ENCODE measurements around the gene MAN2A2. TPM values are rescaled to one million over a fixed set of nuclear protein-coding genes. Genes with fewer than 3 reads are reported as not detected.
A peak's percentile ranks its signal among the peaks of the same experiment; 100 is the strongest.
"Not testable (repeated sequence)": the region's sequence is repeated elsewhere in the genome, so short reads cannot be mapped to it uniquely, and the experiment has no call there.

MAN2A2 gene
- total RNA-seq, 4 donors from 2014 or later: 46.8 to 109 (median 86.4) TPM

DNA sequence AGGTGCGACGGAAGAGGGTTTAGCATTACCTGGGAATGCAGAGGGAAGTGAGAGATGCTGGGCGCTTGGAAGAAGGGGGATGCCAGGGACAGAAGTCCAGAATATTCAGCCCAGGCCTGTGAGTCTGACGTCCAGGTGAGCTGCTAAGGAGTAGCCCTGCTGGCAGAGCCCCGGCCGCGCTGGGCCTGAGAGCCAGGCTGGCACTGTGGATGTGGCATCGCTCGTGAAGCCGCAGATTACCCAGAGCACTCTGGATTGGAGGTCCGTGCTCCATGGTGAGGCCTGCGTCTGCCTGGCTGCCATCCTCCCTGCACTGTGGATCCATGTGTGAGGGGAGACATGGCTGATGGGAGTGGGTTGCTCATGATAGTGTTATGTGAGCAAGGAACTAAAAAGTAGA, 14.5 kb downstream of the MAN2A2 start:
- TF ChIP-seq POLR2AphosphoS5 (IDR thresholded peaks at IDR 0.05) (no peak), EP300 (IDR thresholded peaks at IDR 0.05; ENCODE audit: low read depth) (no peak), POLR2A (IDR thresholded peaks at IDR 0.05) (no peak)
- TF ChIP-seq, protein P1, sequence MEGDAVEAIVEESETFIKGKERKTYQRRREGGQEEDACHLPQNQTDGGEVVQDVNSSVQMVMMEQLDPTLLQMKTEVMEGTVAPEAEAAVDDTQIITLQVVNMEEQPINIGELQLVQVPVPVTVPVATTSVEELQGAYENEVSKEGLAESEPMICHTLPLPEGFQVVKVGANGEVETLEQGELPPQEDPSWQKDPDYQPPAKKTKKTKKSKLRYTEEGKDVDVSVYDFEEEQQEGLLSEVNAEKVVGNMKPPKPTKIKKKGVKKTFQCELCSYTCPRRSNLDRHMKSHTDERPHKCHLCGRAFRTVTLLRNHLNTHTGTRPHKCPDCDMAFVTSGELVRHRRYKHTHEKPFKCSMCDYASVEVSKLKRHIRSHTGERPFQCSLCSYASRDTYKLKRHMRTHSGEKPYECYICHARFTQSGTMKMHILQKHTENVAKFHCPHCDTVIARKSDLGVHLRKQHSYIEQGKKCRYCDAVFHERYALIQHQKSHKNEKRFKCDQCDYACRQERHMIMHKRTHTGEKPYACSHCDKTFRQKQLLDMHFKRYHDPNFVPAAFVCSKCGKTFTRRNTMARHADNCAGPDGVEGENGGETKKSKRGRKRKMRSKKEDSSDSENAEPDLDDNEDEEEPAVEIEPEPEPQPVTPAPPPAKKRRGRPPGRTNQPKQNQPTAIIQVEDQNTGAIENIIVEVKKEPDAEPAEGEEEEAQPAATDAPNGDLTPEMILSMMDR (IDR thresholded peaks at IDR 0.05): no peak
- Histone ChIP-seq H3K27ac (no peak overlapping the region), H3K4me3 (no peak overlapping the region), H3K36me3 (peaks cover 0 to 71% (median 23%) of the 10 kb centered on the region in 4 donors), H3K4me1 (no peaks in the 10 kb centered on the region), H3K9me3 (no peaks in the 10 kb centered on the region), H3K27me3 (no peaks in the 10 kb centered on the region)
- WGBS, 2 donors (ENCODE audit: low coverage in 1 of 2): 96% methylated on average over 12 of the region's 12 CpGs; no CpG with 5 or more reads in 1 of the 2 donors
- intact Hi-C loops (cut with DNase I; ENCODE audit: low total_unique reads) (no loop called here), in situ Hi-C loops (cut with MboI; ENCODE audit: low pct_ligation_motif_present in 1 of 4, low pct_unique_long_range_greater_than_20kb in 1 of 4, low sequenced_read_pairs in 3 of 4) (no loop called here)
- DNase-seq: no peak

GRCh38 chr15:90918034-90918788, 15.1 kb downstream of the MAN2A2 start:
- H3K27ac ChIP-seq: no peak overlapping the region
- no peak for DNase-seq
- in situ Hi-C loops (cut with MboI; ENCODE audit: low pct_ligation_motif_present in 1 of 4, low pct_unique_long_range_greater_than_20kb in 1 of 4, low sequenced_read_pairs in 3 of 4): no loop called here
- H3K36me3 ChIP-seq: peaks cover 0 to 64% (median 19%) of the 10 kb centered on the region in 4 donors
- intact Hi-C loops (cut with DNase I; ENCODE audit: low total_unique reads): no loop called here
- H3K9me3 ChIP-seq: no peaks in the 10 kb centered on the region
- H3K27me3 ChIP-seq: no peaks in the 10 kb centered on the region
- TF ChIP-seq POLR2AphosphoS5 (IDR thresholded peaks at IDR 0.05) (no peak), EP300 (IDR thresholded peaks at IDR 0.05; ENCODE audit: low read depth) (no peak), POLR2A (IDR thresholded peaks at IDR 0.05) (no peak)
- TF ChIP-seq, protein P1 (IDR thresholded peaks at IDR 0.05): no peak
- H3K4me1 ChIP-seq: no peaks in the 10 kb centered on the region
- 96 to 100% methylated on average over 4 to 22 of the region's 23 CpGs for WGBS, 2 donors (ENCODE audit: low coverage in 1 of 2)
- H3K4me3 ChIP-seq: no peak overlapping the region

- 91% methylated on average over 6 of the region's 6 CpGs; no CpG with 5 or more reads in 1 of the 2 donors for WGBS, 2 donors (ENCODE audit: low coverage in 1 of 2)
Observed at GRCh38 chr15:90918835-90919234, 15.7 kb downstream of the MAN2A2 start.

DNA sequence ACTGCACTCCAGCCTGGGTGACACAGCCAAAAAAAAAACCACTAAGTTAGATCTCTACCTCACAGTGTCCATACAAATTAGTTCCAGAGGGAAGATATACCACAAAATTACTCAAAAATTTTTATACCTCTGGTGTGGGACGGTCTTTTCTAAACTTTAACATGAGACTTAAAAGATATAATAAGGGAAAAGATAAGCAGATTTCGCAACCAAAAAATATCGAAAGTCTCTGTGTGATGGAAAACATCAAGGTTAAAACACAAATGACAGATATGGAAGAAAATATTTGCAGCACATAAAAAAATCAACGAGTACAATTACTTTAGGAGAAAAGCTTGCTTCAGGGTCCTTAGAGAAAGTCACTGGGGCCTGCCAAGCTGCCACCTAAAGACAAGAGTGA, 18.8 kb downstream of the MAN2A2 start:
- no peaks in the 10 kb centered on the region for H3K27me3 ChIP-seq
- H3K27ac ChIP-seq: no peak overlapping the region
- DNase-seq: no peak
- peaks cover 0 to 37% (median 13%) of the 10 kb centered on the region in 4 donors for H3K36me3 ChIP-seq
- TF ChIP-seq POLR2A (IDR thresholded peaks at IDR 0.05) (no peak), POLR2AphosphoS5 (IDR thresholded peaks at IDR 0.05) (no peak), EP300 (IDR thresholded peaks at IDR 0.05; ENCODE audit: low read depth) (no peak)
- TF ChIP-seq, protein P1 (IDR thresholded peaks at IDR 0.05): no peak
- no peaks in the 10 kb centered on the region for H3K4me1 ChIP-seq
- intact Hi-C loops (cut with DNase I; ENCODE audit: low total_unique reads): no loop called here
- 81 to 87% methylated on average over 4 of the region's 4 CpGs for WGBS, 2 donors (ENCODE audit: low coverage in 1 of 2)
- no peaks in the 10 kb centered on the region for H3K9me3 ChIP-seq
- in situ Hi-C loops (cut with MboI; ENCODE audit: low pct_ligation_motif_present in 1 of 4, low pct_unique_long_range_greater_than_20kb in 1 of 4, low sequenced_read_pairs in 3 of 4): no loop called here
- H3K4me3 ChIP-seq: no peak overlapping the region

More at GRCh38 chr15:90918835-90919234, 15.7 kb downstream of the MAN2A2 start:
- intact Hi-C loops (cut with DNase I; ENCODE audit: low total_unique reads) (no loop called here), in situ Hi-C loops (cut with MboI; ENCODE audit: low pct_ligation_motif_present in 1 of 4, low pct_unique_long_range_greater_than_20kb in 1 of 4, low sequenced_read_pairs in 3 of 4) (no loop called here)
- no peaks in the 10 kb centered on the region for H3K27me3 ChIP-seq
- TF ChIP-seq, protein P1 (IDR thresholded peaks at IDR 0.05): no peak
- TF ChIP-seq POLR2AphosphoS5 (IDR thresholded peaks at IDR 0.05): no peak
- no peak for TF ChIP-seq POLR2A (IDR thresholded peaks at IDR 0.05)
- no peak for TF ChIP-seq EP300 (IDR thresholded peaks at IDR 0.05; ENCODE audit: low read depth)
- H3K27ac ChIP-seq: no peak overlapping the region
- no peak for DNase-seq
- H3K4me3 ChIP-seq: no peak overlapping the region
- H3K4me1 ChIP-seq: no peaks in the 10 kb centered on the region
- peaks cover 0 to 58% (median 16%) of the 10 kb centered on the region in 4 donors for H3K36me3 ChIP-seq
- no peaks in the 10 kb centered on the region for H3K9me3 ChIP-seq

DNA sequence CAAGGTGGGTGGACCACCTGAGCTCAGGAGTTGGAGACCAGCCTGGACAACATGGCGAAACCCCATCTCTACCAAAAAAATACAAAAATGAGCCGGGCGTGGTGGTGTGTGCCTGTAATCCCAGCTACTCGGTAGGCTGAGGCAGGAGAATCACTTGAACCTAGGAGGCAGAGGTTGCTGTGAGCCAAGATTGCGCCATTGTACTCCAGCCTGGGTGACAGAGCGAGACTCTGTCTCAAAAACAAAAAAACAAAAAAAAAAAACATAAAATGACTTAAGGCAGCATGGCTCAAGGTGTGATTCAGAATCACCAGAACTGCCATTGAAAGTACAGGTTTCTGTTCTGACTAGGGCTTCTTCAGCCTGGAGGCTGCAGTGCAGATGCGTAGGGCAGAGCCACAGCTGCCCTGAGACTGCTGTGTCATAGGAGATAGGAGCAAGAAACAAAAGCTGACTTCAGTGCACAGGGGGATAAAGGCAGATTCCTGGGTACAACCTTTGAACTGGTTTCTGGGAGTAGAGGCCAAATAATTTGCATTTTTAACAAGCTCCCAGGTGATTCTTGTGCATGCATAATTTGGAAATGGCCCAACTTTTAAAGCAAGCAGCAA, 19.7 kb downstream of the MAN2A2 start:
- peaks cover 0 to 33% (median 12%) of the 10 kb centered on the region in 4 donors for H3K36me3 ChIP-seq

More for the DNA sequence above, 19.7 kb downstream of the MAN2A2 start:
- in situ Hi-C loops (cut with MboI; ENCODE audit: low pct_ligation_motif_present in 1 of 4, low pct_unique_long_range_greater_than_20kb in 1 of 4, low sequenced_read_pairs in 3 of 4); H3K4me1 ChIP-seq; H3K27ac ChIP-seq; intact Hi-C loops (cut with DNase I; ENCODE audit: low total_unique reads); H3K27me3 ChIP-seq; H3K4me3 ChIP-seq; H3K9me3 ChIP-seq: not testable (repeated sequence)
- 89 to 100% methylated on average over 3 to 7 of the region's 7 CpGs for WGBS, 2 donors (ENCODE audit: low coverage in 1 of 2)
- peak; percentile 28 for DNase-seq
